HAP-1 (cell line): Measurements from ENCODE around the gene MYPOP.
"Not testable (repeated sequence)": the region's sequence is repeated elsewhere in the genome, so short reads cannot be mapped to it uniquely, and the experiment has no call there.

Experiments
- DNase-seq, 2 experiments: peaks; one replicate each; pipeline ENCODE4 v3.0.0-alpha.2; 2016 to 2020; ENCODE audit warnings: low spot score in 2 of 2
- H3K27me3 ChIP-seq: fragments of 250-450 bp; sonication (Bioruptor Pico); 2 replicates; pipeline ENCODE4 v1.5.1; 2020; ENCODE audit warnings: low read depth, mild to moderate bottlenecking, moderate library complexity
- H3K36me3 ChIP-seq: fragments of 250-450 bp; sonication (Bioruptor Pico); replicated peaks from 2 replicates; pipeline ENCODE4 v1.5.1; 2020; ENCODE audit warnings: mild to moderate bottlenecking
- H3K4me1 ChIP-seq: fragments of 250-450 bp; sonication (Bioruptor Pico); 2 replicates; pipeline ENCODE4 v1.5.1; 2020; ENCODE audit warnings: mild to moderate bottlenecking
- H3K4me3 ChIP-seq: fragments of 250-450 bp; sonication (Bioruptor Pico); 2 replicates; pipeline ENCODE4 v1.5.1; 2020; ENCODE audit warnings: mild to moderate bottlenecking, moderate library complexity
- H3K9me3 ChIP-seq: fragments of 250-450 bp; sonication (Bioruptor Pico); 2 replicates; pipeline ENCODE4 v1.5.1; 2020; ENCODE audit warnings: mild to moderate bottlenecking, moderate library complexity
- in situ Hi-C: fragments of 300-500 bp; cut with MboI; formaldehyde crosslinking; loops from 3 replicates; pipeline ENCODE4 v1.14.3; 2020; ENCODE audit warnings: low sequenced_read_pairs, inconsistent platforms, mixed read lengths

Gene MYPOP

GRCh38 chr19:45874620-45874966 lies 27.8 kb downstream of the MYPOP start:
- DNase-seq: no peak

GRCh38 chr19:45873219-45873772 lies 29.1 kb downstream of the MYPOP start:
- H3K9me3 ChIP-seq: no peaks in the 10 kb centered on the region
- in situ Hi-C loops: no loop called here
- no peaks in the 10 kb centered on the region for H3K36me3 ChIP-seq
- H3K4me3 ChIP-seq: no peak overlapping the region
- peaks cover 4% of the 10 kb centered on the region; the same call in 1 of the 2 replicates for H3K27me3 ChIP-seq
- DNase-seq: no peak
- H3K4me1 ChIP-seq: no peaks in the 10 kb centered on the region

More at GRCh38 chr19:45874620-45874966, 27.8 kb downstream of the MYPOP start:
- H3K36me3 ChIP-seq: no peaks in the 10 kb centered on the region
- H3K9me3 ChIP-seq: no peaks in the 10 kb centered on the region
- no peaks in the 10 kb centered on the region for H3K4me1 ChIP-seq
- H3K4me3 ChIP-seq: no peak overlapping the region
- H3K27me3 ChIP-seq: peaks cover 4% of the 10 kb centered on the region; the same call in 1 of the 2 replicates
- in situ Hi-C loops: no loop called here

GRCh38 chr19:45872095-45872919 lies 30.1 kb downstream of the MYPOP start:
- Histone ChIP-seq H3K4me1 (no peaks in the 10 kb centered on the region), H3K36me3 (no peaks in the 10 kb centered on the region), H3K4me3 (no peak overlapping the region), H3K9me3 (no peaks in the 10 kb centered on the region), H3K27me3 (peaks cover 8% of the 10 kb centered on the region; the same call in 1 of the 2 replicates)
- in situ Hi-C loops: no loop called here
- no peak for DNase-seq

- Histone ChIP-seq H3K36me3 (no peaks in the 10 kb centered on the region), H3K9me3 (no peaks in the 10 kb centered on the region), H3K27me3 (peaks cover 15% of the 10 kb centered on the region), H3K4me3 (no peak overlapping the region), H3K4me1 (no peaks in the 10 kb centered on the region)
- no peak for DNase-seq
- in situ Hi-C loops: no loop called here
Measured at GRCh38 chr19:45870798-45871197, 31.6 kb downstream of the MYPOP start.

- DNase-seq, H3K36me3 ChIP-seq, H3K9me3 ChIP-seq, H3K4me3 ChIP-seq, H3K4me1 ChIP-seq, in situ Hi-C loops: not testable (repeated sequence)
- H3K27me3 ChIP-seq: peaks cover 37% of the 10 kb centered on the region
Measured at GRCh38 chr19:45867241-45867640, 35.2 kb downstream of the MYPOP start.

GRCh38 chr19:45866400-45867176 lies 35.8 kb downstream of the MYPOP start:
- in situ Hi-C loops: no loop called here
- no peak overlapping the region for H3K4me3 ChIP-seq
- no peaks in the 10 kb centered on the region; the same call in 1 of the 2 replicates for H3K4me1 ChIP-seq
- no peak for DNase-seq
- no peaks in the 10 kb centered on the region for H3K36me3 ChIP-seq
- H3K9me3 ChIP-seq: no peaks in the 10 kb centered on the region
- H3K27me3 ChIP-seq: peaks cover 37% of the 10 kb centered on the region

GRCh38 chr19:45865269-45865948 lies 37.0 kb downstream of the MYPOP start:
- in situ Hi-C loops: no loop called here
- H3K9me3 ChIP-seq: no peaks in the 10 kb centered on the region
- H3K4me3 ChIP-seq: no peak overlapping the region
- peaks cover 37% of the 10 kb centered on the region for H3K27me3 ChIP-seq
- no peak for DNase-seq
- no peaks in the 10 kb centered on the region for H3K36me3 ChIP-seq
- H3K4me1 ChIP-seq: no peaks in the 10 kb centered on the region; the same call in 1 of the 2 replicates

- H3K36me3 ChIP-seq: no peaks in the 10 kb centered on the region; the same call in 1 of the 2 replicates
- peak overlapping the region; percentile 8; the same call in 1 of the 2 replicates for H3K4me3 ChIP-seq
- H3K4me1 ChIP-seq: no peaks in the 10 kb centered on the region; the same call in 1 of the 2 replicates
- in situ Hi-C loops: no loop called here
- peaks cover 37% of the 10 kb centered on the region for H3K27me3 ChIP-seq
- no peaks in the 10 kb centered on the region for H3K9me3 ChIP-seq
- DNase-seq: no peak
Measured at GRCh38 chr19:45864629-45865082, 37.8 kb downstream of the MYPOP start.

GRCh38 chr19:45863840-45864628 lies 38.4 kb downstream of the MYPOP start, which contains the start of gene FOXA3:
FOXA3 (plus strand) TSS chr19:45864326; CDS start chr19:45864457, 131 bp downstream.
- in situ Hi-C loops: no loop called here
- H3K27me3 ChIP-seq: peaks cover 37% of the 10 kb centered on the region

GRCh38 chr19:45863335-45863839 lies 39.0 kb downstream of the MYPOP start:
- in situ Hi-C loops: no loop called here
- Histone ChIP-seq H3K4me3 (peak overlapping the region; percentile 77), H3K27me3 (peaks cover 37% of the 10 kb centered on the region), H3K36me3 (peaks cover 11% of the 10 kb centered on the region), H3K4me1 (no peaks in the 10 kb centered on the region; the same call in 1 of the 2 replicates), H3K9me3 (no peaks in the 10 kb centered on the region)
- no peak for DNase-seq

More at GRCh38 chr19:45863840-45864628, 38.4 kb downstream of the MYPOP start, which contains the start of gene FOXA3:
- Histone ChIP-seq H3K4me1 (no peaks in the 10 kb centered on the region; the same call in 1 of the 2 replicates), H3K4me3 (peak within 1 kb of the TSS; percentile 77), H3K36me3 (peaks cover 5% of the 10 kb centered on the region), H3K9me3 (no peaks in the 10 kb centered on the region)
- peak in 1 of 2 experiments; percentile 63 for DNase-seq

GRCh38 chr19:45862564-45863334 lies 39.7 kb downstream of the MYPOP start, which contains the start of gene SYMPK:
SYMPK (minus strand) TSS chr19:45863147; CDS start chr19:45854495, 8,652 bp downstream.
- Histone ChIP-seq H3K36me3 (peaks cover 11% of the 10 kb centered on the region), H3K27me3 (peaks cover 33% of the 10 kb centered on the region), H3K4me1 (no peaks in the 10 kb centered on the region; the same call in 1 of the 2 replicates), H3K4me3 (peak within 1 kb of the TSS; percentile 77), H3K9me3 (no peaks in the 10 kb centered on the region)
- peak; percentile 98 to 99 for DNase-seq
- in situ Hi-C loops: no loop called here

- Histone ChIP-seq H3K4me3 (peak overlapping the region; percentile 77), H3K9me3 (no peaks in the 10 kb centered on the region), H3K36me3 (peaks cover 11% of the 10 kb centered on the region), H3K4me1 (no peaks in the 10 kb centered on the region; the same call in 1 of the 2 replicates), H3K27me3 (peaks cover 33% of the 10 kb centered on the region)
- no peak for DNase-seq
- in situ Hi-C loops: no loop called here
Measured at GRCh38 chr19:45862271-45862563, 40.2 kb downstream of the MYPOP start.
